ENCODE measurements around the gene SCTR.
"Not testable (repeated sequence)": the region's sequence is repeated elsewhere in the genome, so short reads cannot be mapped to it uniquely, and the experiment has no call there.

SCTR gene

DNA sequence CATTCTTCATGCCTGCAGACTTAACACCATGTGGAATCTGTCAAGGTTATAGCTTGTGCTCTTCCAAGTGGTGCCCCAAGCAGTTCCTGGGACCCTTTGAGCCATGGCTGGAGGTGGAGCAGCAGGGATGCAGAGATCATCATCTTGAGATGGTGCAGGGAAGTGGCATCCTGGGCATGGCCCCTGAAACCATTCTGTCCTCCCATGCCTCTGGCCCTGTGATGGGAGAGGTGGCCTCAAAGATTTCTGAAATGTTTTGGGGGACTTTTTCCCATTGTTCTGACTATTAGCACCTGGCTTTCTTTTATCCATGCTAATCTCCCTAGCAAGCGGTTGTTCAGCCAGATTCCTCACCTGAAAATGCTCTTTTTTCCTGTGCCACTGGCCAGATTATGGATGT lies 103.0 kb downstream of the SCTR start:
- peaks cover 1% of the 10 kb centered on the region for H3K36me3 Mint-ChIP-seq (ENCODE audit: low read depth)
- DNase-seq (no peak), ATAC-seq (no peak)
- no peaks in the 10 kb centered on the region for H3K4me1 Mint-ChIP-seq
- no peak overlapping the region for H3K4me3 Mint-ChIP-seq
- peaks cover 9% of the 10 kb centered on the region for H3K9me3 Mint-ChIP-seq
- H3K27me3 Mint-ChIP-seq: peaks cover 16% of the 10 kb centered on the region
- no peak overlapping the region for H3K27ac Mint-ChIP-seq

DNA sequence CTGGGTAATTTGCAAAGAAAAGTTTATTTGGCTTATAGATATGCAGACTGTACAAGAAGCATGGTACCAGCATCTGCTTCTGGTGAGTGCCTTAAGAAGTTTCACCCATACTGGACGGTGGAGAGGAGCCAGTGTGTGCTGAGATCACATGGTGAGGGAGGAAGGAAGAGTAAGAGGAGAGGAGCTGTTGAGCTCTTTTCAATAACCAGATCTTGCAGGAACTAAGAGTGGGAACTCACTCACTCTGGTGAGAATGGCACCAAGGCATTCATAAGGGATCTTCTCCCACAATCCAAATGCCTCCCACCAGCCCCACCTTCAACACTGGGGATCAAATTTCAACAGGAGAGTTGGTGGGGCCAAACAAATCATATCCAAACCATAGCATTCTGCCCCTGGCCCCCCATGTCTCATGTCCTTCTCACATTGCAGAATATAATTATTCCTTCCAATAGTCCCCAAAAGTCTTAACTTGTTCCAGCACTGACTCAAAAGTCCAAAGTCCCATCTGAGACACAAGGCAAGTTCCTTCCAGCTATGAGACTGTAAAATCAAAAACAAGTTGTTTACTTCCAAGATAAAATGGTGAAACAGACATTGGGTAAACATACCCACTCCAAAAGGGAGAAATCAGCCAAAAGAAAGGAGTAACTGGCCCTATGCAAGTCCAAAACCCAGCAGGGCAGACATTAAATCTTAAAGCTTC lies 104.3 kb downstream of the SCTR start:
- Mint-ChIP-seq H3K4me3 (no peak overlapping the region), H3K27me3 (peaks cover 13% of the 10 kb centered on the region), H3K4me1 (peaks cover 3% of the 10 kb centered on the region), H3K27ac (no peak overlapping the region), H3K36me3 (ENCODE audit: low read depth) (peaks cover 1% of the 10 kb centered on the region), H3K9me3 (peaks cover 9% of the 10 kb centered on the region)
- no peak for DNase-seq
- no peak for ATAC-seq

DNA sequence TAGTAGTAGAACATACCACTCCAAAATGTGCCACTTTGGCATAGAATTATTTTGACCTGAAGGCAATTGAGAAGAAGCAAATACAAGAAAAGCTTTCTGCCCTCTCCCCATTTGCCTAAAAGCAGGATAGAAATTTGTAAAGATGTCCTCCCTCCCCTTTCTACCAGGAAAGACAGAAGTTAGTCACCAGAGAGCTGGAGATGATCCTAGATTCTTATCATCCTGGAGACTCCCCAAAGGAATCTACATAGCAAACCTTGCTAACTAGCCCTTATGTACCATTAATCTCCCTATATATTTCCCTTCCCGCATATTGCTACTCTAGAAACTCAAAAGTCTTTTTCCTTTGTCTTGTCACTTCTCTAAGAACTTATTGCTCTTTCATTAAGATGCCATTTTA lies 105.2 kb downstream of the SCTR start:
- ATAC-seq (no peak), DNase-seq (no peak)
- Mint-ChIP-seq H3K27me3 (peaks cover 13% of the 10 kb centered on the region), H3K4me1 (peaks cover 3% of the 10 kb centered on the region), H3K36me3 (ENCODE audit: low read depth) (peaks cover 1% of the 10 kb centered on the region), H3K9me3 (peaks cover 9% of the 10 kb centered on the region), H3K27ac (no peak overlapping the region), H3K4me3 (no peak overlapping the region)

DNA sequence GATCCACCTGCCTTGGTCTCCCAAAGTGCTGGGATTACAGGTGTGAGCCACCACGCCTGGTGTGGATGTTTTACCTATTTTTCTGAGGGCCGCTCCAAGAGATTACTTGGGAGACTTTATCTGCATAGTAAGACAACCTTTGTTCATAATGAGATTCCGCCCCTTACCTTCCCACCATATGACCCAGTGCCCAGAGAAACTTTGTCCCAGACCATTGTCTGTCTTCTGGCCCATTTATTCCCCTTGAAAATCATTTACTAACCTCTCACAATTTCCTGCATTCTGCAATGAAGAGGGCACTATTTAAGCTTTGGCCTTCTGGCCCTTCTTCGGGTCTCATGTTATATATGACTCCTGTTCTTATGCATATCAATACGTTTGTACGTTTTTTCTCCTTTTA lies 106.4 kb downstream of the SCTR start:
- Mint-ChIP-seq H3K9me3 (peaks cover 9% of the 10 kb centered on the region), H3K4me1 (peaks cover 3% of the 10 kb centered on the region), H3K36me3 (ENCODE audit: low read depth) (peaks cover 1% of the 10 kb centered on the region), H3K27me3 (peaks cover 16% of the 10 kb centered on the region), H3K27ac (no peak overlapping the region), H3K4me3 (no peak overlapping the region)
- no peak for ATAC-seq
- DNase-seq: no peak

DNA sequence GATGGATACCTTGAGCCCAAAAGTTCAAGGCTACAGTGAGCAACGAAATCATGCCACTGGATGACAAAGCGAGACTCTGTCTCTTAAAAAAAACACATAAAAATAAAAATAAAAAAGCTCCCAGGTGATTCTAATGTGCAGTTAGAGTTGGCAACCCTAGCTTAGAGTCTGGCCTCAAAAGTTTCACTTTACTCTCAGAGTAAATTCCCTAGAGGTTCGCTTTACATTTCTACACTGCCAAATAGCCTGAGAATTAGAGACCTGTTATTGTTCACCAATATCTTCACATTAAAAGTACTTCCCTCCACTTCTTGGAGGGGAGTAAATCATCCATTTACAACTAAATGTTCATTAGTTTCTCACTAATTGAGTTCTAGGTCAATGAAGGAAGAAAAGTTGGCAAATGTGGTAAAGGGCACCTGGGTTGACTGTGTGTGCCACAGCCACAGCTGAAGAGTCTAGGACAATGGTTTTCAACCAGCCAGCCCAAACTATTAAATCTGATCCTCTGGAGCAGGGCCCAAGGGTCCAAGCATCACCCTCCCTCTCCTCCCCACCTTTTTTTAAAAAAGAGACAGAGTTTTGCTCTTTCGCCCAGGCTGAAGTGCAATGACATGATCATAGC lies 107.9 kb downstream of the SCTR start:
- no peak overlapping the region for H3K27ac Mint-ChIP-seq
- DNase-seq: no peak
- ATAC-seq: no peak
- peaks cover 9% of the 10 kb centered on the region for H3K27me3 Mint-ChIP-seq
- H3K36me3 Mint-ChIP-seq (ENCODE audit: low read depth): no peaks in the 10 kb centered on the region
- H3K4me1 Mint-ChIP-seq: peaks cover 3% of the 10 kb centered on the region
- H3K4me3 Mint-ChIP-seq: no peak overlapping the region
- peaks cover 3% of the 10 kb centered on the region for H3K9me3 Mint-ChIP-seq

DNA sequence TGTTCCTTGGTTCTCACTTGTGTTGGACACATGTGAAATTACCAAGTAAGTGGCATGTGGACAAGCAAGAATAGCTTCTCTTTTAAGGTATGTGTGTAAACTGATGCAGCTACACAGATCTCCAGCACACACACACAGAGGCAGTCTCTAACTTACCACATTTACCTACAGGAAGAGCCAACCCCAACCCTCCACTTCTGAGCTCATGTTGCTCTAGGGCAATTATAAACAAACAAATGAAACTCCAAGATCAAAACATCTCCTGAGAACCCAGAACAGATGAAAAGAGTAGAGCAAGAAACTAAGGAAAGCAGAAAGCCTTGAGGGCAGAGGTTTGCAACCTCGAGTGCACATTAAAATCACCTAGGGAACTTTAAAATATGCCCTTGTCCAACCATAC lies 108.7 kb downstream of the SCTR start:
- no peak for DNase-seq
- Mint-ChIP-seq H3K4me1 (peaks cover 3% of the 10 kb centered on the region), H3K27ac (no peak overlapping the region), H3K36me3 (ENCODE audit: low read depth) (no peaks in the 10 kb centered on the region), H3K27me3 (peaks cover 9% of the 10 kb centered on the region), H3K4me3 (no peak overlapping the region), H3K9me3 (no peaks in the 10 kb centered on the region)
- no peak for ATAC-seq

DNA sequence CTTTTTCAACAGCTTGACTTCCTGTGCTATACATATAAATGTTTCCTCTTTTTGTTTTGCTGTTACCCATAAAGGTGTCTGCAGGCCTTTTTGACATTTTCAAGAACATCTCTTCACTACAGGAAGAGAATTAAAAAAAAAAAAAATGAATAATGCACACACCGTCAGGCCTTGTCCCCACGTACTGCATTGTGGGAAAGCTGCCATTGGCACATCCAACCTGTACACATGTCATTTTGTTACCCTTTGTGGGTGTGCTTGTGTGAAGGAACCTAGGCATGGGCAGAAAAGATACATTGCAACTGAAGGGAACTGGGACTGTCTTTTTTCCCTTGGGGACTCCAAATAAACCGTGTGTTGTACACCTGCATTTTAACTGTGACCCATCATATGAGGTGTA lies 109.4 kb downstream of the SCTR start:
- DNase-seq (no peak), ATAC-seq (no peak)
- peaks cover 7% of the 10 kb centered on the region for H3K27me3 Mint-ChIP-seq
- peaks cover 3% of the 10 kb centered on the region for H3K4me1 Mint-ChIP-seq
- H3K27ac Mint-ChIP-seq: no peak overlapping the region
- no peaks in the 10 kb centered on the region for H3K36me3 Mint-ChIP-seq (ENCODE audit: low read depth)
- H3K9me3 Mint-ChIP-seq: no peaks in the 10 kb centered on the region
- H3K4me3 Mint-ChIP-seq: no peak overlapping the region

DNA sequence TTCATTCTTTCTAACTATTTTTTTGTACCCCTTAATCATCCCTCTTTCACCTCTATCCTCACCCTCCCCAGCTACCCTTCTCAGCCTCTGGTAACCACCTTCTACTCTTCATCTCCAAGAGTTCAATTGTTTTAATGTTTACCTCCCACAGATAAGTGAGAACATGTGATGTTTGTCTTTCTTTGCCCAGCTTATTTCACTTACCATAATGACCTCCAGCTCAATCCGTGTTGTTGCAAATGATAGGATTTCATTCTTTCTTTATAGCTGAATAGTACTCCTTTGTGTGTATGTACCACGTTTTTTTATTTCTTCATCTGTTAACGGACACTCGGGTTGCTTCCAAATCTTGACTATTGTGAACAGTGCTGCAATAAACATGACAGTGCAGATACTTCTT lies 114.8 kb downstream of the SCTR start:
- Mint-ChIP-seq H3K27me3 (peaks cover 2% of the 10 kb centered on the region), H3K4me3 (no peak overlapping the region), H3K27ac (no peak overlapping the region), H3K36me3 (ENCODE audit: low read depth) (no peaks in the 10 kb centered on the region), H3K4me1 (no peaks in the 10 kb centered on the region), H3K9me3 (no peaks in the 10 kb centered on the region)
- DNase-seq (no peak), ATAC-seq (no peak)

DNA sequence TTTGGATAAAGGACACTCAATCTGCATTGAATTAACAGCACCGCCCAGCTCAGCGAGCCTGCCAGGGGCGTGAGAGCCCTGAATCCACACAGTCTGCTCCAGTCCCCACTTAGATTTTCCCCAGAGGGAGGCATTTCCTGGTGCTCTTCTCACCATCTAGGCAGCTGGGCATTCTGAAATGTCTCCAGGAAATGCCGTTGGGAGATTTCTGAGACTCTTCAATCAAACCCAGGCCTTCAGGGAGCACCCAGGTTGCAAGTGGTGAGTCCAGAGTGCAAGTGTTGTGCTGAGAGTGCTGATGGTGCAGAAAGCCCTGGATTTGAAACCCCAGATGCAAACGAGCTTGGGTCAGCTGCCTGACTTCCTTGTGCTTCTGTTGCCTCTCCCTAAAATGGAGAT lies 116.1 kb downstream of the SCTR start:
- DNase-seq (no peak), ATAC-seq (no peak)
- no peaks in the 10 kb centered on the region for H3K4me1 Mint-ChIP-seq
- H3K9me3 Mint-ChIP-seq: no peaks in the 10 kb centered on the region
- H3K27ac Mint-ChIP-seq: no peak overlapping the region
- no peaks in the 10 kb centered on the region for H3K27me3 Mint-ChIP-seq
- no peak overlapping the region for H3K4me3 Mint-ChIP-seq
- H3K36me3 Mint-ChIP-seq (ENCODE audit: low read depth): no peaks in the 10 kb centered on the region

DNA sequence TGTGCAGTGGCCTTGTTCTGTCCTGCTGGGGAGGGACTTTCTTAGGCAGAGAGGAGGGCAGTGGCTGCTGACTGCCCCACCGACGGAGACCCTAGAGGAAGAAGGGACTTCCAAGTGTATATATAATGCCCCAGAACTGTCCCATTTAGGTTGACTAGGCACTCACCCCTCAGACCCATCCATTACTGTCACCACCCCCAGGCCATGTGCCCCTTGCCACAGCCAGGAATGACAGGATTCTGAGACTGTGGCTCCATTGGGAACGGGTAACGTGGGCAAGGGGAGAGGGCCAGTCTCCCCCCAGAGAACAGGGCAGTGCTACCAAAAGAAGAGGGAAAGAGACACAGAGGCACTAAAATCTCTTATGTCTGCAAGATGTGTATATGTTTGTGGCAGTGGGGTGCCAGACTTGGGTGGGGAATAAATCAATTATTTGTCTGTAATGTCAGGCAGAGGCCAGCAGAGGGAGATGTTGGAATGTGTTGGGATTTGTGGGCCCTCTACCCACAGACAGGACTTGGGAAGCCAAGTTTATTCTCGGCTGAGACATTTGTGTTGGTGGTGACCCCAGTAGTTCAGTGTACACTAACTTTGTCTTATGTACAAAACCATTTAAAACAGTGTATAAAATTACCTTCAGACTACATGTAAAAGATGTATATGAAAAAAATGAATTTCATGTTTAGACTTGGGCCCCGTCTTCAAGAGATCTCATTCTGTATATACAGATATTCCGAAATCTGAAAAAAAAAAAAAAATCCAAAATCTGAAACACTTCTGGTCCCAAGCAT lies 116.7 kb downstream of the SCTR start:
- Mint-ChIP-seq H3K27me3 (no peaks in the 10 kb centered on the region), H3K27ac (no peak overlapping the region), H3K4me3 (no peak overlapping the region), H3K9me3 (no peaks in the 10 kb centered on the region), H3K36me3 (ENCODE audit: low read depth) (no peaks in the 10 kb centered on the region), H3K4me1 (no peaks in the 10 kb centered on the region)
- DNase-seq (peak; percentile 29), ATAC-seq (peak; percentile 33)

DNA sequence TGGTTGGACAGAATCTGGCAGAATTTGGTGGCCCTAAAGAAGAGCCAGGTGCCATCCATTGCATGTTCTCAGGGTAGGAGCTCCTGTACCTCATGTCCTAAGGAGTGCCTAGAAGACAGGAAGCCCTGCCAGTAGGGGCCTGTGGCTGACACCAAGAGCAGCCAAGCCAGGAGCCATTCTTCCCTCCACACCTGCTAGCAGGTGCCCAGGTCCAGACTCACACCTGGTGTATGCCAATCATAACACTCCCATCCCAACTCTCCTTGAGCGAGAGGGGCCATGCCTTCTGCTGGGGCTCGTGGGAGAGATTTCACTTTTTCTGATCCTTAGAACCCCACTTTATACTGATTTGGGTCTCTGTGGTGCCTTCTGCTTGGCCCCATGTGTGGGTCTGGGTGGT lies 119.1 kb downstream of the SCTR start:
- no peaks in the 10 kb centered on the region for H3K36me3 Mint-ChIP-seq (ENCODE audit: low read depth)
- no peak overlapping the region for H3K4me3 Mint-ChIP-seq
- no peak for ATAC-seq
- DNase-seq: no peak
- H3K27ac Mint-ChIP-seq: no peak overlapping the region
- H3K27me3 Mint-ChIP-seq: no peaks in the 10 kb centered on the region
- H3K9me3 Mint-ChIP-seq: no peaks in the 10 kb centered on the region
- no peaks in the 10 kb centered on the region for H3K4me1 Mint-ChIP-seq

DNA sequence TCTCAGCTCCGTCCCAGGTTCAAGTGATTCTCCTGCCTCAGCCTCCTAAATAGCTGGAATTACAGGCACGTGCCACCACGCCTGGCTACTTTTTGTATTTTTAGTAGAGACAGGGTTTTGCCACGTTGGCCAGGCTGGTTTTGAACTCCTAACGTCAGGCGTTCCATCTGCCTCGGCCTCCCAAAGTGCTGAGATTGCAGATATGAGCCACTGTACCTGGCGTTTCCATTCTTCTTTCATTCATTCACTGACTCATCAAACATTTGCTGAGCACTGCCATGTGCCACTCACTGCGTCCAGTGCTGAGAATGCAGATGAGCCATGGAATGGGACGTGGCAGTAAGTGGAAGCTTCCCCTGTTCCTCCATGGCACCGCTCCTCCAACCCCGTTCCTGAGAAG lies 120.7 kb downstream of the SCTR start:
- not testable (repeated sequence) for H3K4me3 Mint-ChIP-seq; H3K27me3 Mint-ChIP-seq; H3K27ac Mint-ChIP-seq; H3K9me3 Mint-ChIP-seq; DNase-seq; ATAC-seq; H3K36me3 Mint-ChIP-seq (ENCODE audit: low read depth); H3K4me1 Mint-ChIP-seq

DNA sequence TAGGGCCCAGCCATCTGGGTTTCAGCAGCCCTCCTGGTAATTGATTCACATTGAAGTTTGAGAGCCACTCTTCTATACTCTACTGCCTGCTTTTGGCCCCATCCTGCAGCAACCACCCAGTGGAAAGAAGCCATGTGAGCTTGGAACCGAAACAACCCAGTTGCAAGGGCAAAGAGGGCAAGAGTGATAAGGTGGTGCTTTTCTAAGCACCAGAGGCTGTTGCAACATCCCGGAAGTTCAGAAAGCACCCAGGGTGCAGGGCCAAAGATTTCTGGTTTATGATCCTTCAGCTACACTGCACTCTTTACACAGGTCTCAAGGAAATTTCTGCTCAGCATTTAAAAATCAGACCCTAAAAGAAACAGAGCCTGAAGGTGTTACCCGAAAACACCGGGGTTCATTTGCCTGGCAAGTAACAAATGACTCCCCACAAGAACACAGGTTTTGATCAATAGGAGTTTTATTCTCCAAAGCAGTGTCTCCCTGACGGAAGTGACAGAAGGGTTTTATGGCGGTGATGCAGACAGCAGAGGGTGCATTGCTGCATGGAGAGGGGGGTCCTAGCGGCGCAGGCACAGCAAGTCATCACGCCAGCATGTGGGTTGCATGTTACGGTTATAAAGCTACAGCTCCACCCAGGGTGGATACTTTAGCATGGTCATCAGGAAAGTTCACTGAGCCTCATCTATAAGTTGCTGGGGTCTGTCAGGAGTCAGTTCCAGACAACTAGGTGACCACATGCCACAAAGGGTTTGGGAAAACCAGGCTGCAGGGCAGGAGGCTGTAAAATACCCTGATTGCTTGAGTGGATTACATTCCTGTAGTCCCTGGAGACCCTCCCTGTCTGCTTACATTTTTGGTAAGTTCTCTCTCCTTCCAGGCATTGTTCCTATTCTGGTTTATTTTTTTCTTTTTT lies 121.4 kb downstream of the SCTR start:
- no peak for DNase-seq
- H3K4me3 Mint-ChIP-seq: no peak overlapping the region
- no peaks in the 10 kb centered on the region for H3K36me3 Mint-ChIP-seq (ENCODE audit: low read depth)
- no peak overlapping the region for H3K27ac Mint-ChIP-seq
- no peaks in the 10 kb centered on the region for H3K9me3 Mint-ChIP-seq
- no peaks in the 10 kb centered on the region for H3K27me3 Mint-ChIP-seq
- no peaks in the 10 kb centered on the region for H3K4me1 Mint-ChIP-seq
- ATAC-seq: no peak

DNA sequence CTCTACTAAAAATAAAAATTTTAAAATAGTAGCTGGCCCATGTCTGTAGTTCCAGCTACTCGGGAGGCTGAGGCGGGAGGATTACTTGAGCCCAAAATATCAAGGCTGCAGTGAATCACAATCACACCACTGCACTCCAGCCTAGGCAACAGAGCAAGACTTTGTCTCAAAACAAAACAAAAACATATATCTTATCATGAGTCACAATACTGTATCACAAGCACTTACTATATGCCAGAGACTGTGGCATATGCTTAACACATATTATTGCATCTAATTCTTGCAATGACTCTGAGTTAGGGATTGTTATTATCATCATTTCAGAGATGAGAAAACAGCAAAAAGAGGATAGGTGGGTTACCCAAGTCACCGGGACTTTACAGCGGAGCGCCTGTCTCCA lies 122.2 kb downstream of the SCTR start:
- Mint-ChIP-seq H3K4me1 (no peaks in the 10 kb centered on the region), H3K27me3 (no peaks in the 10 kb centered on the region), H3K36me3 (ENCODE audit: low read depth) (no peaks in the 10 kb centered on the region), H3K27ac (no peak overlapping the region), H3K4me3 (no peak overlapping the region), H3K9me3 (no peaks in the 10 kb centered on the region)
- ATAC-seq: no peak
- DNase-seq: no peak
